Measurements from ENCODE around the gene MYT1. TPM values are rescaled to one million over a fixed set of nuclear protein-coding genes. Genes with fewer than 3 reads are reported as not detected.

Gene MYT1
- total RNA-seq, 1 donor from 2014 or later: 3.3 TPM

DNA sequence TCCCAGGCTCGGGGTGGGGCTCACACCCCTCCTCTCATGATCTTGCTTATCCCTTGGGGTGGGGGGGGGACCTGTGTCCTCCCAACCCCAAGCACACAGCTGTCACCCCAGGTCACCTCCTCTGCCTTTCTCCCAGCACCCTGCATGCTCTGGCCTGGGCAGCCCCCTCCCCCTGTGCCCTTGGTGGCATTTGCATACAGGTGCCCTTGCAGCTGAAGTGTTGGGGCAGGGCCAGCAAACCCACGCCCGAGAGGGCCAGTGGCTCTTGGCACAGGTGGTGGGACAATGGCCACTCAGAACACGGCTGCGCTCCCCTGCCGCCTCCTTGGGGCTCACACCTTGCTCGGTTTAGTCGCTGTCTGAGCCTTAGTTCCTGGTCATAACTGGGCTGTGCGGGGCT, 11.3 kb upstream of the MYT1 start:
- TF ChIP-seq CTCF (IDR thresholded peaks at IDR 0.05): no peak
- Mint-ChIP-seq H3K9me3 (no peaks in the 10 kb centered on the region), H3K36me3 (ENCODE audit: low read depth) (no peaks in the 10 kb centered on the region), H3K4me1 (no peaks in the 10 kb centered on the region), H3K4me3 (no peak overlapping the region), H3K27me3 (no peaks in the 10 kb centered on the region), H3K27ac (no peak overlapping the region)
- intact Hi-C loops (cut with micrococcal nuclease): no loop called here
- no peak for DNase-seq
- POLR2A ChIA-PET: no interaction called here
- CTCF ChIA-PET: no interaction called here
- no peak for ATAC-seq (ENCODE audit: low read depth)

DNA sequence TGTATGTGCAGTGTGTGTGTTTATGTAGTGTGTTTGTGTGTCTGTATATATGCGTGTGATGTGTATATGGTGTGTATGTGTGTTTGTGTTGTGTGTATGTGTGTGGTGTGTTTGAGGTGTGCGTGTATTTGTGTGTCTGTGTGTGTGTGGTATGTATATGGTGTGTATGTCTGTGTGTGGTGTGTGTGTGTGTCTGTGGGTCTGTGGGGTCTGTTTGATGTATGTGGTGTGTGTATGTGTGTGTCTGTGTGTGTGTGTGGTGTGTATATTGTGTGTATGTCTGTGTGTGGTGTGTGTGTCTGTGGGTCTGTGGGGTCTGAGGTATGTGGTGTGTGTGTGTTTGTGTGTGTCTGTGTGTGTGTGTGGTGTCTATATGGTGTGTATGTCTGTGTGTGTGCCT, 10.8 kb upstream of the MYT1 start:
- ChIA-PET CTCF (no interaction called here), POLR2A (no interaction called here)
- Mint-ChIP-seq H3K27ac (no peak overlapping the region), H3K36me3 (ENCODE audit: low read depth) (no peaks in the 10 kb centered on the region), H3K9me3 (no peaks in the 10 kb centered on the region), H3K4me1 (no peaks in the 10 kb centered on the region), H3K4me3 (no peak overlapping the region), H3K27me3 (no peaks in the 10 kb centered on the region)
- TF ChIP-seq CTCF (IDR thresholded peaks at IDR 0.05): no peak
- no peak for DNase-seq
- intact Hi-C loops (cut with micrococcal nuclease): no loop called here
- ATAC-seq (ENCODE audit: low read depth): no peak

DNA sequence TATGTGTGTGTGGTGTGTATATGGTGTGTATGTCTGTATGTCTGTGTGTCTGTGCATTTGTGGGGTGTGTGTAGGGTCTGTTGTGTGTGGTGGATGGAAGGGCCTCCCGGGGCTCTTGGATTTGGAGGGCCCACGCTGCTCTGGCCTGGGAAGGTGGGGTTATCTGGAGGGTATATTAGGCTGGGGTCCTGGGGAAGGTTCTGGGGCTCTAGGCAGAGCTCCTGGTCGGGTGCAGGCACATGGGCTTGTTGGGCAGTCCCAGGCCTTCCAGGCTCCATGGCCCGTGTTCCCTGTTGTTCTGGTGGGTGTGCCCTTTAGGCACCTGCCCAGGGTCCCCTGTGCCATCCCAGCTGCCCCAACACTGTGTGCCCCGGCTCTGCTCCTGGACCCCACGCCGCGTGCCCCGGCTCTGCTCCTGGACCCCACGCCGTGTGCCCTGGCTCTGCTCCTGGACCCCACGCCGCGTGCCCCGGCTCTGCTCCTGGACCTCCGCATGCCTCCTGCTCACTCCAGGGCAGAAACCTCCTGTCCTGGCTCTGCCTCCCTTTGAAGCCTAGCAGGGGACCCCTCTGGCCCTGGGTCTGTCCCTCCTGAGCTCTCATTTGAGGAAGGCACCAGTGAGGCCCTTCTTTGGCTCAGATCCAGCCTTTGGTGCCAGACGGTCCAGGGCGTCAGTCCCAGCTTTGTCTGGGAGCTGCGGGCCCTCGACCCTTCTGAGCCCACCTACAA, 10.2 kb upstream of the MYT1 start:
- no peak overlapping the region for H3K4me3 Mint-ChIP-seq
- H3K4me1 Mint-ChIP-seq: no peaks in the 10 kb centered on the region
- POLR2A ChIA-PET: no interaction called here
- no peak for ATAC-seq (ENCODE audit: low read depth)
- no peak overlapping the region for H3K27ac Mint-ChIP-seq
- intact Hi-C loops (cut with micrococcal nuclease): no loop called here
- no peaks in the 10 kb centered on the region for H3K9me3 Mint-ChIP-seq
- no peak for TF ChIP-seq CTCF (IDR thresholded peaks at IDR 0.05)
- DNase-seq: no peak
- CTCF ChIA-PET: no interaction called here
- H3K27me3 Mint-ChIP-seq: peaks cover 2% of the 10 kb centered on the region
- no peaks in the 10 kb centered on the region for H3K36me3 Mint-ChIP-seq (ENCODE audit: low read depth)

- intact Hi-C loops (cut with micrococcal nuclease): no loop called here
- Mint-ChIP-seq H3K9me3 (no peaks in the 10 kb centered on the region), H3K4me3 (no peak overlapping the region), H3K4me1 (no peaks in the 10 kb centered on the region), H3K27me3 (peaks cover 4% of the 10 kb centered on the region), H3K36me3 (ENCODE audit: low read depth) (no peaks in the 10 kb centered on the region), H3K27ac (no peak overlapping the region)
- POLR2A ChIA-PET: no interaction called here
- CTCF ChIA-PET: no interaction called here
- ATAC-seq (ENCODE audit: low read depth) (no peak), DNase-seq (no peak)
- no peak for TF ChIP-seq CTCF (IDR thresholded peaks at IDR 0.05)
These were observed 9.5 kb upstream of the MYT1 start for GRCh38 chr20:64154590-64155257.

DNA sequence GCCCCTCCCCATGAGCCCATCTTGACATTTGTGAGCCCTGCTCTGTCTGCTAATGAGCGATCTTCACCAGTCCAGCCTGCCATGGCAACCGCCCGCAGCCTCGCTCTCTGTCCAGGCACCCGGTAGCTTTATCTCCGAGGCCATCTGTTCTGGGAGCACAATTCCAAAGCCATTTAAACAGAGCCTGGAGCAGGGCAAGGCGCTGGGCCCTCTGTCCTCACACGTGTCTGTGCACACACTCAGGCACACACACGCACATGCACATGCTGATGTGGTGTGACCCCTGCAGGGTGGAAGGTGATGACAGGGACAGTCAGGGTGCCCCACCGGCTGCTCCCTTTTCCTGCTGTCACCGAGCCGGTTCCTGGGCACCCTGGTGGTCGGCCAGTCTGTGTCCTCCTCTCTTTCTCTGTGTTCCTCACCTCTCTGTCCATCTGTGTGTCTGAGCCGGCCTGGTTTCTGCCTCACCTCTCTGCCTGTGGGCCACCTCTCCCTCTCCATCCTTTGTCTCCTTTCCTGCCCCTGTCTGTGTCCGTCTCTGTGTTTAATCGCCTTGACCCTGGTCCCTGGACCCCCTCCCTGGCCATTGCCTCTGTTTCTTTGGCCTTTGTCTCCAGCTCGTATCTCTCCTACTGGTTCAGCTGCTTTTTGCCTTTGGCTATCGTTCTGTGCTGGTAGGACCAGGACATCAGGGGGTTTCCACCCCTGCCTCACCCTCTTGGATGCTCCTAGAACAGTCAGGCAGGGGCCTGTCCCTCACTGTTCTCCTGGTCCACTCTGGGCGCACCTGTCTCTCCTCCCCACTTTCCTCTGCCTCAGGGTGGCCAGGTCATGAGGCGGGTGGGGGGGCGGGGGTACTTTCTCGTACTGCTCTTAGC, 8.8 kb upstream of the MYT1 start:
- Mint-ChIP-seq H3K36me3 (ENCODE audit: low read depth) (no peaks in the 10 kb centered on the region), H3K27ac (no peak overlapping the region), H3K4me1 (no peaks in the 10 kb centered on the region), H3K27me3 (peaks cover 10% of the 10 kb centered on the region), H3K4me3 (no peak overlapping the region), H3K9me3 (no peaks in the 10 kb centered on the region)
- DNase-seq (no peak), ATAC-seq (ENCODE audit: low read depth) (no peak)
- ChIA-PET POLR2A (no interaction called here), CTCF (no interaction called here)
- intact Hi-C loops (cut with micrococcal nuclease): no loop called here
- no peak for TF ChIP-seq CTCF (IDR thresholded peaks at IDR 0.05)
